HCEC 1CT (cell line): Measurements from ENCODE around the gene CAPG.
"Not testable (repeated sequence)": the region's sequence is repeated elsewhere in the genome, so short reads cannot be mapped to it uniquely, and the experiment has no call there.

Experiments
- DNase-seq: peaks from one replicate; pipeline ENCODE4 v3.0.0-alpha.2; 2017

CAPG gene

GRCh38 chr2:85419009-85419675 lies 9.0 kb upstream of the CAPG start:
- DNase-seq: no peak

- peak; percentile 78 for DNase-seq
Measured at GRCh38 chr2:85418132-85419008, 8.2 kb upstream of the CAPG start, which contains the start of gene SH2D6. Gene SH2D6, plus strand, starts transcription at chr2:85418714. Its CDS starts 10,752 bp downstream, at chr2:85429466.

GRCh38 chr2:85415980-85416650 lies 5.9 kb upstream of the CAPG start:
- DNase-seq: no peak

GRCh38 chr2:85414761-85415553 lies 4.8 kb upstream of the CAPG start:
- DNase-seq: no peak

GRCh38 chr2:85414421-85414759 lies 4.2 kb upstream of the CAPG start:
- not testable (repeated sequence) for DNase-seq

GRCh38 chr2:85413592-85414420 lies 3.6 kb upstream of the CAPG start:
- peak; percentile 17 for DNase-seq

- DNase-seq: no peak
Measured at GRCh38 chr2:85411405-85411748, 1.2 kb upstream of the CAPG start.

- no peak for DNase-seq
Measured at GRCh38 chr2:85410584-85411404, 628 bp upstream of the CAPG start.

- no peak for DNase-seq
Measured at GRCh38 chr2:85405201-85406059, 4.7 kb downstream of the CAPG start.

- DNase-seq: no peak
Measured at GRCh38 chr2:85401844-85402243, 8.3 kb downstream of the CAPG start.

- DNase-seq: no peak
Measured at GRCh38 chr2:85401464-85401805, 8.7 kb downstream of the CAPG start.

- DNase-seq: no peak
Measured at GRCh38 chr2:85400541-85401463, 9.4 kb downstream of the CAPG start.

- DNase-seq: no peak
Measured at GRCh38 chr2:85400023-85400422, 10.1 kb downstream of the CAPG start.

GRCh38 chr2:85399183-85399455 lies 11.0 kb downstream of the CAPG start:
- no peak for DNase-seq

GRCh38 chr2:85398426-85399182 lies 11.6 kb downstream of the CAPG start:
- DNase-seq: no peak

GRCh38 chr2:85397925-85398331 lies 12.2 kb downstream of the CAPG start:
- DNase-seq: no peak

- DNase-seq: no peak
Measured at GRCh38 chr2:85396531-85397470, 13.4 kb downstream of the CAPG start.
